Common myeloid progenitor, CD34-positive (primary cell): Measurements from ENCODE around the gene SORBS1.

Experiments
- CTCF ChIA-PET: fragments of 350-600 bp; sonication (Branson Sonifier 250); formaldehyde crosslinking; loops from one replicate; lab custom pipeline; 2021; ENCODE audit warnings: antibody characterized with exemption; lab: Charles Lee
- POLR2A ChIA-PET: fragments of 350-600 bp; sonication (Branson Sonifier 250); formaldehyde crosslinking; loops from one replicate; lab custom pipeline; 2021; ENCODE audit warnings: antibody characterized with exemption; lab: Charles Lee
- DNase-seq, 3 donors: peaks; one replicate each; pipeline versions ENCODE4 v3.0.0 to v3.0.0-alpha.2; 2013
- H3K27ac ChIP-seq, 2 experiments: 1 replicate in 1 of 2; 2 replicates in 1 of 2; pipeline ENCODE4 v1.7.0; 2013; ENCODE audit warnings: inconsistent platforms in 2 of 2, low read length in 2 of 2, mild to moderate bottlenecking in 2 of 2, low read depth in 1 of 2, moderate library complexity in 1 of 2; ENCODE audit not compliant: severe bottlenecking in 2 of 2, insufficient read depth in 1 of 2, poor library complexity in 1 of 2
- H3K27me3 ChIP-seq, 5 experiments: replicated peaks in 2 of 5; 1 replicate in 3 of 5; 2 replicates in 2 of 5; pipeline versions ENCODE4 v1.6.1 to v1.7.0; 2013; ENCODE audit warnings: low read length in 4 of 5, mild to moderate bottlenecking in 2 of 5, moderate library complexity in 2 of 5, inconsistent platforms in 1 of 5; ENCODE audit not compliant: insufficient read depth in 5 of 5, control insufficient read depth in 4 of 5
- H3K36me3 ChIP-seq, 4 experiments: 1 replicate in 2 of 4; 2 replicates in 2 of 4; pipeline versions ENCODE4 v1.6.1 to v1.7.0; 2013; ENCODE audit warnings: low read length in 3 of 4, control low read depth in 1 of 4, mild to moderate bottlenecking in 1 of 4; ENCODE audit not compliant: control insufficient read depth in 4 of 4, insufficient read depth in 4 of 4
- H3K4me1 ChIP-seq, 4 experiments: 1 replicate in 3 of 4; 2 replicates in 1 of 4; pipeline versions ENCODE4 v1.6.1 to v1.7.1; 2013; ENCODE audit warnings: low read length in 3 of 4, mild to moderate bottlenecking in 3 of 4, control low read depth in 1 of 4, inconsistent platforms in 1 of 4, moderate library complexity in 1 of 4; ENCODE audit not compliant: control insufficient read depth in 4 of 4, insufficient read depth in 4 of 4; ENCODE audit errors: control extremely low read depth in 1 of 4
- H3K4me3 ChIP-seq, 7 experiments: 1 replicate in 4 of 7; 2 replicates in 3 of 7; pipeline versions ENCODE4 v1.5.1 to v1.7.0; 2013; ENCODE audit warnings: mild to moderate bottlenecking in 7 of 7, low read length in 6 of 7, moderate library complexity in 6 of 7, inconsistent platforms in 2 of 7, low read depth in 2 of 7, control low read depth in 1 of 7; ENCODE audit not compliant: insufficient read depth in 4 of 7, control insufficient read depth in 1 of 7; ENCODE audit errors: extremely low read depth in 1 of 7
- H3K9me3 ChIP-seq, 5 experiments: 1 replicate in 4 of 5; 2 replicates in 1 of 5; pipeline versions ENCODE4 v1.6.1 to v1.7.1; 2013; ENCODE audit warnings: low read length in 4 of 5, mild to moderate bottlenecking in 2 of 5, inconsistent platforms in 1 of 5, low read depth in 1 of 5, moderate library complexity in 1 of 5; ENCODE audit not compliant: control insufficient read depth in 4 of 5, insufficient read depth in 2 of 5; ENCODE audit errors: control extremely low read depth in 1 of 5
- WGBS: methylation state at CpG from one replicate; pipeline ENCODE4 v1.1.5; 2013; ENCODE audit not compliant: insufficient coverage; 5-methylcytosine and 5-hydroxymethylcytosine counted together

Gene SORBS1

DNA sequence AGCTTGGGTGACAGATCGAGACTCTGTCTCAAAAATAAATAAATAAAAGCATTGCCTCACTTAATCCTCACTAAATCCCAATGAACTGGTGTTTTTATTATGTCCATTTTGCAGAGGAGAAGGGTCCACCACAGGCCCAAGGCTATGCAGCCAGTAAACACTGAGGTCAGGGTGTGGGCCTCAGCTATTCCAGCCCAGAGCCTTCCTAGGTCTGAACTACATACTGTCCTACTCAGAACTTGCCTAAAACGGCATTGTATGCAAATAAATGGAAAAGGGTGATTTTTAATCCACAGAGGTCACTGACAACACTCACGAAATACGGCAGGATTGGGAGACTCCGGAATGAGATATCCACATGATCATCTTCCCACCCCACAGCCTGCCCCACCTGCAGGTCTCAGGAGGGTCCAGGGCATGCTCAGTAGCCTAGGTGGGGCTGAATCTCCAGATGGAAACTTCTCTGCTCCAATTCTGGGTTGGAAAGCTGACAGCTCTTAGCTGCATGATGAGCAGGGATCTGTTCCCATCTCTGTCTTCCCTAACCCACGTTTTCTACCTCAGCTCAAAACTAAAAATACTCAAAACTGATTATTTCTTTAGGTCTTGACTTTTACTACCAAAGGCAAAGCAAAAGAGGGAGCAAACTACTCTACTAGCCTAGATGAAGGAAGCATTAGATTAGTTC, 121.0 kb downstream of the SORBS1 start:
- Histone ChIP-seq H3K27ac (no peak overlapping the region), H3K36me3 (no peaks in the 10 kb centered on the region), H3K27me3 (no peaks in the 10 kb centered on the region), H3K9me3 (no peaks in the 10 kb centered on the region), H3K4me3 (no peak overlapping the region), H3K4me1 (peaks cover 0 to 5% (median 2%) of the 10 kb centered on the region in 4 experiments)
- WGBS: 100% methylated on average over 1 of the region's 6 CpGs
- no peak for DNase-seq
- POLR2A ChIA-PET: no interaction called here
- CTCF ChIA-PET: interaction anchor here (0.7 to 7.2 kb wide), 3 partner anchors 10 to 65 kb away, joined by 3 to 54 read pairs (median 3); no protein-coding TSS in a partner anchor

DNA sequence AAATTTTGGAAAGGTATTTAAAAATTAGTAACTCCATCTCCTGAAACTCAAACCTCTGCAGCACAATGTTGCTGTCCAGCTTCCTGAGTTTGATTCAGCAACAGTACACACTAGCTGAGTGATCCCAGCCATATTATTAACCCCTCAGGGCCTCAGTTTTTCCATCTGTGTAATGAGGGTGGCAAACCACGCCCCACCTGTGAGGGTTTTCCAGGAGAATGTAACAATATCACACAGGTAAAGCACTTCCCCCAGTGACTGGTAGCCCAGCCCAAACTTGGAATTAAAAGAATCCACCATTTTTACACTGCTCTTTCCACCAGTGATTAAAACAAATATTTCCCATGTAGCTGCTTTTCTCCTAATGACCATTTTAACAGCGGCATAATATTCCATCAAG, 122.4 kb downstream of the SORBS1 start:
- ChIA-PET CTCF (interaction anchor here (1.0 to 7.2 kb wide), 4 partner anchors 8 to 165 kb away, joined by 3 to 54 read pairs (median 12); no protein-coding TSS in a partner anchor), POLR2A (no interaction called here)
- WGBS: no CpG with 5 or more reads among the region's 2 CpGs
- DNase-seq: no peak
- no peaks in the 10 kb centered on the region for H3K36me3 ChIP-seq
- no peaks in the 10 kb centered on the region for H3K9me3 ChIP-seq
- H3K27me3 ChIP-seq: no peaks in the 10 kb centered on the region
- no peak overlapping the region for H3K27ac ChIP-seq
- no peak overlapping the region for H3K4me3 ChIP-seq
- peaks cover 0 to 5% (median 2%) of the 10 kb centered on the region in 4 experiments for H3K4me1 ChIP-seq

DNA sequence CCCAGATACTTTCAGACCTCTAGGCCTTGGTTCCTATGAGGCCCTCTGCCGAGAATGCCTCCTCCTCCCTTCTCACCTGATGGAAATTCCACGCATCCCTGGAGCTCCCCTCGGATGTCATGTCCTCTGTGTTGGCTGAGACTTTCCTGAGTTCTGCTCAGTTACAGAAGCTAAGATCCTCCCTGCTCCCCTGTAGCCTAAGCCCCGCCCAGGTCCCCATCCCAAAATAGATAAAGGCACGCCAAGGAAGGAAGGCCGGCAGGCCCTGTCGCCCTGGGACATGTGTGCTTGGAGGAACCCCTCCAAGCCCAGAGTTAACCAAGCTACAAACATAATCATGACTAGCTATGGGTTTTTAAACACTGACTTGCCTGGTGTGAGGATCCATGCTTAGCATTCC, 123.5 kb downstream of the SORBS1 start:
- no peak overlapping the region for H3K4me3 ChIP-seq
- ChIA-PET CTCF (interaction anchor here (1.1 to 7.2 kb wide), 5 partner anchors 7 to 166 kb away, joined by 3 to 54 read pairs (median 11); no protein-coding TSS in a partner anchor), POLR2A (no interaction called here)
- no peaks in the 10 kb centered on the region for H3K27me3 ChIP-seq
- peaks cover 0 to 5% (median 2%) of the 10 kb centered on the region in 4 experiments for H3K4me1 ChIP-seq
- DNase-seq: no peak
- H3K27ac ChIP-seq: no peak overlapping the region
- WGBS: 97% methylated on average over 4 of the region's 7 CpGs
- H3K9me3 ChIP-seq: no peaks in the 10 kb centered on the region
- no peaks in the 10 kb centered on the region for H3K36me3 ChIP-seq

DNA sequence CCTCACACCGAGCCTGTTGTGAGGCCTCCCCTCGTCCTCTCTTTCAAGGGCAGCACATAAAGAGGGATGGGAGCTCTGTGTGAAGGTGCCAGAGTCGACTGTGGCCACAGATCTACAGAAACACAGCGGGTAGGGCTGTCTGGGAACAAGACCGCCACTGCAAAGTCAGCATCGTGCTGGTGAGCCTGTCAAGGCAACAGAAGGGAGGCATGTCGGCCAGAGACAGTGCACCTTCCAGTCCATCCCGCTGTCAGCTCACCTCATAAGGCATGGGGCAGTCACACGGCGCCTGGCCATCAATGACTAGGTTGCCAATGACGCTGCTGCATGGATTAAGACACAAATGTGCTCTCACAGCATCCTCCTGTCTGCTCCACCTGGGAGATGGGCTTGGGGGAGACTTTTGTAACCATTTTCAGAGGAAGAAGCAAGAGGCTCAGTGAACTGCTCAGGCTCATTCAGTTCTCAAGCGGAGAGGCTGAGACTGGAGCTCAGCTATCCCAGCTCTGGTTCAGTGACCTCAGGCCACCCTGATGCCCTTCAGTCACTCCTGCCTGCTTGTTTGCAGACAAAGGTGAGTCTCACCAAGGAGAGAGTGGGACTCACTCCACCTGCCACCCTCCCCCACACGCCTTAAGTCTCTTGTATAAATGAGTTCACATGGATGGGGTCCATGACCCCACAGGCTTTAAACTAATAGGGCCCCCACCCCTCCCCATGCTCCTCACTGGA, 125.5 kb downstream of the SORBS1 start:
- Histone ChIP-seq H3K9me3 (no peaks in the 10 kb centered on the region), H3K36me3 (no peaks in the 10 kb centered on the region), H3K4me3 (no peak overlapping the region), H3K4me1 (no peaks in the 10 kb centered on the region), H3K27ac (no peak overlapping the region), H3K27me3 (no peaks in the 10 kb centered on the region)
- WGBS: 98% methylated on average over 12 of the region's 13 CpGs
- DNase-seq: no peak
- ChIA-PET POLR2A (no interaction called here), CTCF (interaction anchor here (0.7 to 1.3 kb wide), 3 partner anchors 11 to 167 kb away, joined by 3 to 6 read pairs (median 4); no protein-coding TSS in a partner anchor)

DNA sequence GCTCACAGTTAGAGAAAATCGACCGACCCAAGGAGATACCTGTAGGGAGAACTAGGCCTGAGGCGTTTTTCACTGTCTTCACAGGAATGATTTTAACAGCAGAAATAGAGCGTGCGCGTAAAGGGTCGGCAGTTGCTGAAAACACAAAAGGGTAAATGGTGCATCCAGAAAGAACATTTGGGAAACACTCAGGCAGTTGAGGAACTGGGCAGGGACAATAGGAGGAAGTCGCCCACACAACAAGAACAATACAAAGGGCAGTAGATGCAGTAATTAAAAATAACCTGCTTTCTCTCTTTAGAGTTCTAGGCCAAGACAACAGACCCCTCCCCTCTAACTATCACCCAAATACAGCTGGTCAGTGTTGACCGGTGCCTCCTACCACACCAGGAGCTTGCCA, 126.6 kb downstream of the SORBS1 start:
- Histone ChIP-seq H3K36me3 (no peaks in the 10 kb centered on the region), H3K27me3 (no peaks in the 10 kb centered on the region), H3K9me3 (no peaks in the 10 kb centered on the region), H3K4me1 (no peaks in the 10 kb centered on the region), H3K4me3 (no peak overlapping the region), H3K27ac (no peak overlapping the region)
- ChIA-PET POLR2A (no interaction called here), CTCF (interaction anchor here (0.6 to 1.9 kb wide), 6 partner anchors 9 to 167 kb away, joined by 3 to 6 read pairs (median 4); no protein-coding TSS in a partner anchor)
- WGBS: 92% methylated on average over 8 of the region's 9 CpGs
- no peak for DNase-seq

DNA sequence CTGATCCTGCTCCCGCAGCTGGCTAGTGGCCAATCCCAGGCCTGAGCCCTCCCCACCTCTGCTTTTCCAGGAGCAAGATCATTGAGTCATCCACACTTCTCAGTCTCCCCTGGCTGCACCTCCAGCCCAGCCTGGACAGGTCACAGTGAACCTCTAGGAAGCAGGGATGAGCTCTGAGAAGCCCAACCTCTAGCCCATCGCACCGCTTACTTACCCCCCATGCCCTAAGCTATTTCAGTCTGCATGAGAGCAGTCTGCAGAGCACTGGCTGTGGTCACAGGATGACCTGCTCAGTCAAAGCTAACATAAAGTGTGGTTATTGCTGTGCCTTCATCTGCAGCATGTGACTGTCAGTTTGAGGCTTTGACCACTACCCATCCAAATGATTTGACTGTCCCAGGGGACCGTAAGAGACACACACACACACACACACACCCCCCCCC, 129.2 kb downstream of the SORBS1 start:
- ChIA-PET POLR2A (no interaction called here), CTCF (interaction anchor here (0.6 to 5.4 kb wide), 15 partner anchors 9 to 409 kb away, joined by 3 to 93 read pairs (median 5); no protein-coding TSS in a partner anchor)
- DNase-seq: no peak
- no peak overlapping the region for H3K4me3 ChIP-seq
- H3K9me3 ChIP-seq: no peaks in the 10 kb centered on the region
- H3K36me3 ChIP-seq: no peaks in the 10 kb centered on the region
- 97% methylated on average over 3 of the region's 4 CpGs for WGBS
- H3K4me1 ChIP-seq: no peaks in the 10 kb centered on the region
- no peaks in the 10 kb centered on the region for H3K27me3 ChIP-seq
- no peak overlapping the region for H3K27ac ChIP-seq
